HG03064 (cell line): ENCODE results near the gene SLX9.

Experiments
- ATAC-seq: cut with Tn5 transposase; IDR thresholded peaks from one replicate; pipeline ENCODE4 v1.9.1; 2021; ENCODE audit warnings: low read depth; ENCODE audit not compliant: unreplicated experiment

SLX9 gene, protein sequence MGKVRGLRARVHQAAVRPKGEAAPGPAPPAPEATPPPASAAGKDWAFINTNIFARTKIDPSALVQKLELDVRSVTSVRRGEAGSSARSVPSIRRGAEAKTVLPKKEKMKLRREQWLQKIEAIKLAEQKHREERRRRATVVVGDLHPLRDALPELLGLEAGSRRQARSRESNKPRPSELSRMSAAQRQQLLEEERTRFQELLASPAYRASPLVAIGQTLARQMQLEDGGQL

DNA sequence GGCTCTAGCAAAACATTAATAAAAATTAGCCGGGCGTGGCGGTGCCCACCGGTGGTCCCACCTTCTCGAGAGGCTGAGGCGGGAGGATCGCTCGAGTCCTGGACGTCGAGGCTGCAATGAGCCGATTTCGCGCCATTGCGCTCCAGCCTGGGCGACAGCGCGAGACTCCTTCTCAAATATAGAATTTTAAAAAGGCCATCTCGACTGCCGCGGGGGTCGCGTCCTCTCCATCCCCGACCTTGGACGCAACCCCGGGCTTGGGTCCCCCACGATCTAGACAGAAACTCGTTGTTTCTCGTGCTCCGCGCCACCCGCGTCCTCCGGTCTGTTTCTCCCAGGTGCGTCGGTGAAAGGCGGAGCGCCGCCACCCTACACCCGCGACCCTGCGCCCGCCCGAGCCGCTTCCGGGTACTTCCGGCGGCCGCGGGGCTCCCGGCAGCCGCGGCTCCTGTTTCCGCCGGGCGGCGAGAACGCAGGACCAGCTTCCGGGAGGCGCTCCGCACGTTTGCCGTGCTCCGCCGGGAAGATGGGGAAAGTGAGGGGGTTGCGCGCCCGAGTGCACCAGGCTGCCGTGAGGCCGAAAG is at the start of gene SLX9:
SLX9 (plus strand) TSS at position 498 of the 584 bp plus-strand sequence; CDS start at position 527, 29 bp downstream.
- no peak for ATAC-seq

DNA sequence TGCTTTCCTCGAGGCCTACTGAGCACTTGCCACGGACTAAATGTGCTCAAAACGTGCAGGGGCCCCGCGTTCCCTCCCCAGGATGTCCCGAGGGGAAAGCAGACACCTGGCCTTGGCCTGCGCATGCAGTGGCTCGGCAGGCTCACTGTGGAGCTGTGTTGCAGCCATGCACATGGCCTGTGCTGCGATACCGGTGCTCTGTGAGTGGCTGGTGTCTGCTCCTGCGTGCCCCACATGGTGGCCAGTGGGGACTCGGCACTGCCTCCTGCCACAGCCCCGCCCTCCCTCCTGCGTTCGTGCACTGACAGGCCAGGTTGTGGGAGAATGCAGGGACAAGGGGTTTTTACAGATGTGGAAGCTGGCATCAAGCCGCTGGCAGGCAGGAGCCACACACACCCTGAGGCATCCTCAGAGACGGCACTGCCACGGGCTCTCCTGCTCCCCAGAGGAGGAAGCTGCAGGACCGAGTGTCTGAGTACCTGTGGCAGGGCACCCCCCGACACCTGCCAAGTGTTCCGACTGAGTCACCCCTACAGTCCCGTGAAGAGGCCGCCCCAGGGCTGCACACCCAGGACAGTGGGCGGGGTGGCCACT is 49.4 kb upstream of the SLX9 start:
- ATAC-seq, result no peak

DNA sequence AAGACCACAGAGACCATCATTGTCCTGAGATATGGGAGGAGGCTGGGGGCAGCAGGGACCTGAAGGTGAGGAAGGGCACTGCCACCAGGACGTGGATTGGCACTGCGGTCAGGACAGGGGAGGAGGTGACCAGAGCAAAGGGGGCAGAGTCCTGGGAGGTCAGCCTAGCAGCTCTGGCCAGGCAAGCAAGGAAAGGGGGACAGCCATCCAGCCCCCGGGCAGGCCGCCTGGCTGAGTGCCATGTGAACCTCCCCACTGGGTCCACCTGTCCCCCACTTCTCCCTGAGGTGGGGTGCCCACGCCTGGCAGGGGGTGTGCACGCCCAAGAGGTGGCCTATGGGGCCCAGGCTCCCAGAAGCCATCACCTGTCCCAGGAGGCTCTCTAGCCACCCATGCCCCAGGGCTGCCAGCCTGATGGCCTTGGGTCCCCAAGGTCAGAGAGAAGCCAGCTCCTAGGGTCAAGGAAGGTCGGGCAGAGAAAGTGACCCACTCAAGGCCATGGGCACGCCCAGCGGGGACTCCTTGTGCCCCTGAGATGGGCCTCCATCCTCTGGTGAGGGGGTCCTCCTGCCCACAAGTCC is 48.8 kb upstream of the SLX9 start:
- ATAC-seq, result no peak

DNA sequence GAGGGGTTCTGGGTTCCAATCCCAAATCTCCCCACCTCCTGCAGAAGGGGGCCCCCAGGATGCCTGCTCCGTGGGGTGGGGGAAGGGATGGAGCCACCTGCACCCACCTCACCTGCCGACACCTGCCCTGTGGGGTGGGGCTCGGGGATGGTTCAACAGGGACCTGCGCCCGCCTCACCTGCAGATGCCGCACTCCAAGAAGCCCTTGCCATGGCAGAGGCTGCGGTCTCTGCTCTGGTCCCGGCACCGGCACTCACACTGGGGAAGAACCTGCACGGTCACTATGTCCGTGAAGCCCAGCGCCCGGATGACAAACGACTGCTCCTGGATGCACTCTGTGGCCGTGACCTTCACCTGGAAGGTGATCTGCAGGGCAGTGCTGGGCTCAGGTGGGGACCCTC is 48.2 kb upstream of the SLX9 start:
- ATAC-seq, result no peak

DNA sequence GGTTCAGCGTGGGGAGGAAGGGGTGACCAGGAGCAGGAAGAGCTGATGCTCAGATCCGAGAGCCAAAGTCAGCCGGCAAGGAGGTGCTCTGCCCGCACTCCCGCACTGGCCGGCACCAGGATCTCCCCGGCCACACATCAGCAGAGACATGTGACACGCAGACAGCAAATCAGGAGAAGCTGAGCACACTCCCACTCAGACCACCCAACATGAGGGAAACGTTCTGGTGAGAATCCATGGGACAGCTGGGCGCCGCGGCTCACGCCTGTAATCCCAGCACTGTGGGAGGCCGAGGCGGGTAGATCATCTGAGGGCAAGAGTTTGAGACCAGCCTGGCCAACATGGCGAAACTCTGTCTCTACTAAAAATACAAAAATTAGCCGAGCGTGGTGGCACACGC is 47.7 kb upstream of the SLX9 start:
- no peak for ATAC-seq

DNA sequence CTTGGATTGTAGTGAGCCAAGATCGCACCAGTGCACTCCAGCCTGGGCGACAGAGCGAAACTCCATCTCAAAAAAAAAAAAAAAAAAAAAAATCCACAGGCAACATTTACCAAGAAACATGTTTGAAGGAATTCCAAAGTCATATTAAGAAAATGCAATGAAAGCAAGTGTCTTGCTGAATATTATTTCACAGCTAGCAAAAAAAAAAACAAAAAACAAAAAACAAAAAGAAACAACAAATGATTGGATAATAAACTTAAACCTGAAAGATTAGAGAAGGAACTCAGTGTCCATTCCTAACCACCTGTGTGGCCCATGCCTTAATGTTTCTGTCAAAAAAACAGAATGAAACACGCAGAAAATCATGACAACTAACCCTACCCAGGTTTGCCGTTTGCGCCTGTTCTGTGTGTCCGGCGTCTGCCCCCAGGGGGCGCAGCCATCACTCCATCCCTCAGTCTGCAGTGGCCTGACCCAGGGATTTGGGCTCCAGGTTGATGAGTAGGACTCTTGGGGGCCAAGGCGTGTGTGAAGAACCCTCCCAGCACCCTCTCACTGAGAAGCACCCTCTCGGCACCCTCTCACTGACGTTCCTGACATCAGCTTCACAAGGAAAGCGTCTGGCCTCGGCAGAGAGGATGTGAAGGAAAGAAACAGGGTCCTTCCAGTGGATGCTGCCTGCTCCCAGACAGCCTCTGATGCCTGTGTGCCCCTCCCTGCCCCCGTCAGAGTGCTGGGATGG is 47.1 kb upstream of the SLX9 start:
- no peak for ATAC-seq

DNA sequence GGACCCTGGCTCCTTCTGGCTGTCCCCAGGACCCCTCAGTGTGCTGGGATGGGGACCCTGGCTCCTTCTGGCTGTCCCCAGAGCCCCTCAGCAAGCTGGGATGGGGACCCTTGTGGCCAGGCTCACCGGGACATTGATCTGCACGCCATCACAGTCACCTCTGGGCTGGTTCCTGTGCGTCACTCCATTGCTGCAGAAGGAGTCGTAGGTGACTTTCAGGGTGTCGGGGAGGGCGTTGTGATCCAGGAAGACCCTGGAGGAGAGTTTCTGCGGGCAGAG is 46.6 kb upstream of the SLX9 start:
- ATAC-seq, result no peak

DNA sequence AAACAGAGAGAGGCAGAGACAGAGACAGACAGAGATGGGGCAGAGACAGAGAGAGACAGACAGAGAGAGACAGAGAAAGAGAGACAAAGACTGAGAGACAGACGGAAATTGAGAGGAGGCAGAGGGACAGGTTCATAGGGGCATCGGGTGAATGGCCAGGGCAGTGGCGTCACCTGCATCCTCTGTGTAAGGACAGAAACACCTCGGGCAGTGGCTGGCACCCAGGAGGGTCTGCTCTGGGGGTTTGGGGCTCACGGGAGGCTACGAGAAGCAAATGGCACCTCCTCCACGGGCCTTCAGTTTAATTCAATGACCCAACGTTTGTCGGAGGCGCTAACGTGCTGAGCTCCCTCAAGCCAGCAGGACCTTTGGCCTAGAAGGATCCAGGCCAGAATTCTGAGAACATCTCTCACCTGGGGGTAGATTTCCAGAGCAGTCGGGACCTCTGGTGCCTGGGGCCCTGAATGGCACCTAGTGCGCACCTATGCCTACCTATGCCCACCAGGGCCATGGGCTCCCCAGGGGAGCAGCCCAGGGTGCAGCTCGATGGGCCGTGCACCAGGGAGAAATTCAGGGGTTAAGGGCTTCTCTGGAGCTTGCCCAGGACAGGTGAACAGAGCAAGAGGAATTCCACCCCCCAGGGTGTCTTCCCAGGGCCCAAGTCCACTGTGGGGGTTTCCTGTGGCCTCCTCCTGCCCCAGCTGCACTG is 45.7 kb upstream of the SLX9 start:
- ATAC-seq, result no peak

DNA sequence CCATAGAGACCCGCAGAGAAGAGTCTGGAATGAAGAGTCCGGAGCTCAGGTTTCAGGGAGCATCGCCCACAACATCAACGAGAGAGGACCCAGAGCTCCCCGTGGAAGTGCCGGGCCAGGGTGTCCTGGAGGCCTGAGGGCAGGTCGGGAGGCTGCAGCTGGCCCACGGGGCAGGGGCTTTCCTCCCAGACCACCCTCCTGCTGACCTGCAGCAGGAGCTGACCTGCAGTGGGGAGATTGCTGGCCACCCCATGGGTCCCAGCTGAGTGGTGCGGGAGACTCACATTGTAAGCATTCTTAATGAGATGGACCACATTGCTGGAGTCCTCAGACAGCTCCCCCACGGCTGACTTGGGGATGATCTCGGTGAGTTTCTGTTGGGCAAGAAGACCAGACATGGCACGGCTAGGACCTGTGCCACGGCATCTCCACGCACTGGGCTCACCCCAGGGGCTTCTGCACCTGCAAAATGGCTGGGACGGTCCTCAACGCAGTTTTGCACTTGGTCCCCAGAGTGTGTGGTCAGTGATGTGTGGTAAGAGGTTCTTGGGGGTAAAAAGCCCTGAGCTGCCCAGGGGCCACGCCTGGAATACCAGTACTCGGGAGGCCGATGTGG is 45.0 kb upstream of the SLX9 start:
- ATAC-seq, result no peak

DNA sequence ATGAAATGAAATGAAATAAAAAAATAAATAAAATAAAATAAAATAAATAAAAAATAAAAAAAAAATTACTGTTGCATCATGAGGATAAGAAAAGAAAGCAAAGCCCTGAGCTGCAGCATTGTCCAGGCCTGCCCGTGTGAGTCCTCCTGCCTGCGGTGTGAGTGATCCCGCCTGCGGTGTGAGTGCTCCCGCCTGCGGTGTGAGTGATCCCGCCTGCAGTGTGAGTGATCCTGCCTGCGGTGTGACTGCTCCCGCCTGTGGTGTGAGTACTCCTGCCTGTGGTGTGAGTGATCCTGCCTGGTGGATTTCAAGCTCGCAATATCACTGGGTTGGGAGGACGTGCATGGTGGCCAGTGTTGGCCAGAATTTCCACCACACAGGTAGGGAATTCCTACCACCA is 44.0 kb upstream of the SLX9 start:
- no peak for ATAC-seq

DNA sequence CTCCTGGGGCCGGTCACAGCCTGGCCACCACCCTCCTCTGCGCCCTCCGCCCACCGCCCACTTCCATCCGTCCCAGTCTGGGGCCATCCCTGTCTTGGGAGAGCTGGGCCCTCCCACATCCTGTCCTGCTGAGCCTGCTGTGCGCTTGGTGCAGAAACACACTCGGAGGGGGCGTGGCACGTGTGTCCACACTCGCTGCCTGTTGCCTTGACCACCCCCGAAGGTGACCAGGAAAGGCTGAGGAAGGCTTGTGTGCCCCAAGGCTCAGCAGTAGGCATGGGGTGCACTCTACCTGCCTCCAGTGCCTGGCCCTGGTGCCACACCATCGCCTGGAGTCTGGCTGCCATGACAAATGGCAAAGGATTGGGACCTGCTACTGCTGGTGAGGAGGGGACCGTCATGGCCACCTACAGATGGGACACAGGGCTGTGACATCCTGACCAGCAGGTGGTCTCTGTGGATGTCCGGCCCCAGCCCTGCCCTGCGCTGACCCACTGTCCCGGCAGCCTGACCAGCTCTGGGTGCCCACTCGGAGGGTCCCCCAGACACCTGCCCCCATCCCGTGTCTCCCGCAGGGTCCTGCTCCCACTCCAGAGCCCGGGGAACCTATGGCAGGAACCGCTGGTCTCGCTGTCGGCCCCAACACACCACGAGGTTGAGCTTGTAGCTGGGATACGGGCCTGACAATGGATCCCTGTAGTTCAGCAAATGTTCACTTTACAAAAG is 43.1 kb upstream of the SLX9 start:
- no peak for ATAC-seq

DNA sequence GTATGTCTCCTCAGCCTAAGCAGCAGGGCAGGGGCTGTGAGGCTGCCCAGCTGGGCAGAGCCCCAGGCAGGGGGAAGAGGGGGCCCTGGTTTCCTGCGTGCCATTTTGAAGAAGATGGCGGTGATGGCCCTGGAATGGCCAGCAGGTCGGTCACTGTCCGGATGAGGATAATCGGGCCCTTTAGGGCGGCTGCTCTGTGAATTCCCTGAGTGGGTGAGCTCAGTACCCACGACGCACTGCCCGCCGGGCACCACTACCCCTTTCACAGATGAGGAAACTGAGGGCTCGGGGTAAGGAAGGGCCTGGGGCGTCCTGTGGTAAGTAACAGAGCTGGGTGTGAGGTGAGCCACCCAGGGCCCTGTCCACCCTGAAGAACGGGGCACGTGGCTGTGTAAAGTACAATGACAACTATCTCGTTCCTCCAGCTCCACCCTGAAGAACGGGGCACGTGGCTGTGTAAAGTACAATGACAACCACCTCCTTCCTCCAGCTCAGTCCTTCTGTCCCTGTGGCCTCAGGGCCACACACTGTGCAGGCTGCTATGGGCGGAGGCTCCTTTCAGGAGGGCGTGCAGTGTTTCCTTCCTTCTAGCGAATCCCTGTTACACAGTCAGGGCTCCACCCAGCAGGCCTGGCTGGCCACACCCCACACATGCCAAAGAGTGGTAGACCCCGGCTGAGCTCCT is 42.4 kb upstream of the SLX9 start:
- ATAC-seq, result no peak

DNA sequence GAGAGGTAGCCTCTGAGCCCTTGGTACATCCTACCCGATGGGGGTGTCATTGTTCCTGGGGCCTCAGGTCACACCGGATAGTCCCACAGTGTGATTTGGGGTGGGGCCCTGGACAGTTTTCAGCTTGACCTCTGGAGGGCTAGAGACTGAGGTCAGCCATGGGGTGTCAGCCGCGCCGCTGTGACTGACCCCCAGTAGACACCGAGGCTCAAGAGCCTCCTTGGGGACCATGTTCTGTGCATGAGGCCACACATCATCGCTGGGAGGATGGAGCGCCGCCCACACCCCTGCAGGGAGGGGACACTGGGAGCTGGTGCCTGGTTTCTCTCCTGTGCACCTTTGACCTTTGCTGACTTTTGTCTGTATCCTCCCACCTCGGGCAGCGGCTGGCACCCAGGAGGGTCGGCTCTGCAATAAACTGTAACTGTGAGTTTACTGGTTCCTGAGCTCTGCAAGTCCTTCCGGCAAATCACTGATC is 41.8 kb upstream of the SLX9 start:
- ATAC-seq, result no peak

DNA sequence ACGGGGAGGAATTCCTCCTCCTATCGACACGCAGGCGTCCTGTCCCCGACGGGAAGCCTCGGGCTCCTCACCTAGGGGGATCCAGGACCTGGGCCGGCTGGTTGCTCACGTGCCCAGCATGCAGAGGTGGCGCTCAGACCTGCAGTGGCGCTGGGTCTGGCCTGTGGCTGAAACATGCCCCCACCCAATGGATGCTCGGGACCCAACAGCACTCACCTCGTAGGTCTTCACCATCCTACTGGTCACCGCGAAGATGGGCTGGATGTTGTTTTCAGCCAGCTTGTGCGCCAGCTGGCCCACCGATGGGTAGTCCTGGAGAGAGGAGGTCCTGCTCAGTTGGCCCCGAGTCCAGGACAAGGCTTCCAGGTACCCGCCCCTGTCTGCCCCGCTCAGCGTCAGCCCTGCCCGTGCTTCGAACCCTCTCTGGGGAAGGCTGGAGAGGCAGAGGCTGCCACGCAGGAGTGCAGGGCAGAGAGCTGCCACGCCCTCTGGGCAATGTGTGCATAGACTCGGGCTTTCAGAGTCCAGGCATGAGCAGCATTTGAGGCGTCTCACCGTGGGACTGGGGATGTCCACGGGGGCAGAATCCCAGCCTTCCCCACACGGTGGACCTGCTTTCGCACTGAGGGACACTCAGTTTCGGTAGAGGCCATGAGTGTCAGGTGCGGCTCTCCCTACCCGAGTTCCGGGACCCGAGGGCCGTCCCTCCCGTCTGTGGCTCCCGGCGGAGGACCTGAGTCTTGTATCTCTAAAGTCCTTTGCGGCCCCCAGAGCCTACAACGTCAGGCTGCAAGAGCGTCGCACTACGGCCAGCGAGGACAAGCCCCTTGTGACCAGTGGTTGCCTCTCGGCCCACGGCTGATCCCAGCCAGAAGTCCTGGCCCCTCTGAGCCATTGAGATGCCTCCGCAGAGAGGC is 40.7 kb upstream of the SLX9 start:
- ATAC-seq, result no peak

DNA sequence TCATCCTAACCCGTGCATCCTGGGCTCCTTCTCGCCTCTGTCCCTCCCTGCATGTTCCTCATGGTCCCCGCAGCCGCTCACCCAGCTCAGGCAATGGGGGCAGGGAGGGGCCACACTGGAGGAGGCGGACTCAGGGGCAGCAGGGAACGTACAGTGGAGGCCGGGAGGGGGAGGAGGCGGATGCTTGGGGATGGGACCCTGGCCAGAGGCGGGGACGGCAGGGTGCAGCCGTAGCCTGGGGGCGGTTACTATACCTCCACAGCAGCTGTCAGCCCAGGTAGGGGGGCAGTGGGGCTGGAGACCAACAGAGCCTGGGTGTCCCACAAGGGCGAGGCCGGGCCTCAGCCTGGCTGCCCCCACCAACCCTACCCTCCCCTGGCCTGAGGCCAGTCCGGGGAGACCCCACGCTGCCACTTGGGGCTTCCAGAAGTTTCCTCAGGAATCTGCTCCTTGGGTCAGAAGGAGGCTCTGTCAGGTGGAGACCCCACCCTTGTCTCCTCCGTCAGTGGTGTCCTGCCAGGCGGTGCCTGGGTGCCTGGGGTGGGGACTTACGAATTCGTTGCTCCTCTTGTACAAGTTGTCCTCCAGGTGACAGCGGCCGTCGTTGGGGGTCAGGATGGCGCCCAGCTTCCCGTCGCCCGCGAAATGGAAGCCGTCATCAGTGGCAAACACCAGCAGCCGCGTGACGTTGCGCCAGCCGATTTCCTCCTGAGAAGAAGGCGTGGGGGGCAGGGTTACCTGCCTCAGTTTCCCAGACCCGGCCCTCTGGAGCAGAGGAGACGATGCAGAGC is 39.9 kb upstream of the SLX9 start:
- no peak for ATAC-seq

DNA sequence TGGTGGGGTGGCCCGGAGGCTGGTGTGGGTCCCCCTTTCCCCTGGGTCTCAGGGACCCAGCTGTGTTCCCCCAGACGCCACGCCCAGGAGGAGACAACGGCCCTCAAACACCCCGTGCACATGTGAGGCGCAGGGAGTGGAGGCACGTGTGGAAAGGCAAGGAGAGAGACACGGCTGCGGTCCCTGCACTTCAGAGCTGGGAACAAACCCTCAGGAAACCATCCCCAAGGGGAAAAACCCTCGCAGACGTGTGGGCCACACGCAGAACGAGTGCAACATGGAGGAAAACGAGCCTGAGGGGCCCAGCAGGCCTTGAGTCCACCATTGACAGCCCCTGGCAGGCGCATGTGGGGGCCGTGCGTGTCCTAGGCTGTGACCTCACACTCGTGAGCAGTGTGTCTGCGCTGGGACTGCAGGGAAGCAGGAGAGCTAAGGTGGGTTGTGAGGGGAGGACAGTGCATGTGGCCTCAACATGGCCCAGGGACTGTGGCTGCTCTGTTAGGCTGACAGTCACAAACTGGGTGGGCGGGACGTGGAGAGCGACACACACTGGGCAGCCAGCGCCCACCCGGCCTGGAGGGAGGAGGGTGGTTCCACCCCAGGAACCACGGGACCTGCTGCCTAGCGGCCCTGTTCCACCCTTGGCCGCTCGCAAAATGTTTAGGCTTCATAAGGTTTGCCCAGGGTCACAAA is 39.1 kb upstream of the SLX9 start:
- ATAC-seq, result no peak
